Osteocyte (in vitro differentiated cells): ENCODE results near the gene CEP85L. TPM values are rescaled to one million over a fixed set of nuclear protein-coding genes. Genes with fewer than 3 reads are reported as not detected.

Experiments used
- DNase-seq: peaks from one replicate; pipeline ENCODE4 v3.0.0; 2021; ENCODE audit warnings: mixed read lengths; ENCODE audit not compliant: unreplicated experiment; ENCODE audit errors: extremely low spot score
- H3K27ac Mint-ChIP-seq: one replicate; pipeline ENCODE4 v1.8.0; 2021; ENCODE audit warnings: mild to moderate bottlenecking, mixed read lengths; ENCODE audit not compliant: unreplicated experiment
- H3K27me3 Mint-ChIP-seq: one replicate; pipeline ENCODE4 v1.8.0; 2021; ENCODE audit warnings: mixed read lengths; ENCODE audit not compliant: unreplicated experiment
- H3K36me3 Mint-ChIP-seq: one replicate; pipeline ENCODE4 v1.8.0; 2021; ENCODE audit warnings: mixed read lengths; ENCODE audit not compliant: unreplicated experiment
- H3K4me1 Mint-ChIP-seq: one replicate; pipeline ENCODE4 v1.8.0; 2021; ENCODE audit warnings: mixed read lengths; ENCODE audit not compliant: unreplicated experiment
- H3K4me3 Mint-ChIP-seq: one replicate; pipeline ENCODE4 v1.8.0; 2021; ENCODE audit warnings: mild to moderate bottlenecking, moderate library complexity, mixed read lengths; ENCODE audit not compliant: unreplicated experiment
- H3K9me3 Mint-ChIP-seq: one replicate; pipeline ENCODE4 v1.8.0; 2021; ENCODE audit warnings: mixed read lengths; ENCODE audit not compliant: unreplicated experiment
- total RNA-seq: library from RNA; stranded (reverse); gene quantifications from 2 replicates; pipeline ENCODE4 v1.2.1, GENCODE V29; 2021
- TF ChIP-seq, protein P1 (sequence below): fragments of 200-600 bp; sonication (generic); IDR thresholded peaks from 2 replicates; pipeline ENCODE4 v1.5.0; 2021; ENCODE audit warnings: antibody characterized with exemption, mild to moderate bottlenecking, moderate library complexity

CEP85L gene
- total RNA-seq, 1 donor from 2014 or later, result 10.4 TPM

DNA sequence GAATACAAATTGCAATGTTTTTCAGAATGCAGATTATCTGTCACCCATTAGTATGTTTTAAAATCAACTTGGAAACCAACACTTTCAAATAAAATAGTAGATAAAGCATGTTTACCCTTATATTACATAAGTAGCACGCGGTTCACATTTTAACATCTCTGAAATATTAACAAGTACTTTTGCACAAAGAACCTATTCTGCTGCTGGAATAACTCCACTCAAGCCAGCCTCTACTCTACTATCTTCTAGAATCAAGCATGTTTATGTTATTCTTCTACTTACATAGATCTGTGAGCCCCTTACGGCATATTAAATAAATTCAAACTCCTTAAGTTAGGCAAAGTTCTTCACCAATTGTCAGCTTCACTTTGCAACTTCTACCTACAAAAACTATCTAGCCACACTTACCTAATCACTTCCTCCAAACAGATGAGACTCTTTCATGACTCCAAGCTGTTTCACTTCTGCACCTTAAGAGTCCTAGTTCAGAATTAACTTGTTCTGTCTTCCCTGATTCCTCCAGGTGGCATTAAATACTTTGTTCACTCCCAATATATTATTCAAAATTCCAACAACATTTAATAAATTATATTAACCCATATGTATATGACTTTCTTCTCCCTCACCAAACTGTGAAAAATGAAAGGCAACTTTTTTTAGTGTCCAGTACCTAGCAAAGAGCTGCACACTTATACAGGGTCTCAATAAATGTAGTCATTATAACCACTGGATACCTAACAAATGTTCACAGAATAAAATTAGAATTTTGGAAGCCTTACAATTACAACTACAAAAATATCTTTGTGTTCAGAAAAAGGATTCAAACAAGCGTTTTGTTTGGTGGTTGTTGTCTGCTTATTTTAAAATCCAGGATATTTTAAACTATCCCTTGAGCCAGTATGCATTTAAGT, 12.1 kb downstream of the CEP85L start:
- H3K9me3 Mint-ChIP-seq, result no peaks in the 10 kb centered on the region
- no peak overlapping the region for H3K27ac Mint-ChIP-seq
- no peak overlapping the region for H3K4me3 Mint-ChIP-seq
- TF ChIP-seq, protein P1, sequence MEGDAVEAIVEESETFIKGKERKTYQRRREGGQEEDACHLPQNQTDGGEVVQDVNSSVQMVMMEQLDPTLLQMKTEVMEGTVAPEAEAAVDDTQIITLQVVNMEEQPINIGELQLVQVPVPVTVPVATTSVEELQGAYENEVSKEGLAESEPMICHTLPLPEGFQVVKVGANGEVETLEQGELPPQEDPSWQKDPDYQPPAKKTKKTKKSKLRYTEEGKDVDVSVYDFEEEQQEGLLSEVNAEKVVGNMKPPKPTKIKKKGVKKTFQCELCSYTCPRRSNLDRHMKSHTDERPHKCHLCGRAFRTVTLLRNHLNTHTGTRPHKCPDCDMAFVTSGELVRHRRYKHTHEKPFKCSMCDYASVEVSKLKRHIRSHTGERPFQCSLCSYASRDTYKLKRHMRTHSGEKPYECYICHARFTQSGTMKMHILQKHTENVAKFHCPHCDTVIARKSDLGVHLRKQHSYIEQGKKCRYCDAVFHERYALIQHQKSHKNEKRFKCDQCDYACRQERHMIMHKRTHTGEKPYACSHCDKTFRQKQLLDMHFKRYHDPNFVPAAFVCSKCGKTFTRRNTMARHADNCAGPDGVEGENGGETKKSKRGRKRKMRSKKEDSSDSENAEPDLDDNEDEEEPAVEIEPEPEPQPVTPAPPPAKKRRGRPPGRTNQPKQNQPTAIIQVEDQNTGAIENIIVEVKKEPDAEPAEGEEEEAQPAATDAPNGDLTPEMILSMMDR, result no peak
- DNase-seq, result no peak
- H3K36me3 Mint-ChIP-seq, result no peaks in the 10 kb centered on the region
- no peaks in the 10 kb centered on the region for H3K4me1 Mint-ChIP-seq
- H3K27me3 Mint-ChIP-seq, result no peaks in the 10 kb centered on the region

DNA sequence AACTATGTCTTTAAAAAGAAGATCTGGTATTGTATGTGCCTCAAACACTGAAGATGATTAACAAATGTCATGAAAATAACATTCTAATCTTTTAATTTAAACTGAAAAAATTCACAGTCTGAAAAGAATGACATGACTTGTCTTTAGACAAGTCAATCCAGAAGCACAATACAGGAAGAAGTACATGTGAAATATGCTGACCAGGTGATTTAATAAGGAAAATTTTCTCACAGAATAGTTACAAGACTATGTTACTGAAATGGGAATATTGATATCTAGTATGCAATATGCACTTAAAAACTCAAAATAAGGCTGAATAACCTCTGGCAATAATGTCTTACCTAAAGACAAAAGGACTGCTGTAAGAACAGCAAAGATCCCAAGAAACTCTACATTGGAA, 13.1 kb downstream of the CEP85L start:
- H3K36me3 Mint-ChIP-seq, result no peaks in the 10 kb centered on the region
- no peaks in the 10 kb centered on the region for H3K27me3 Mint-ChIP-seq
- H3K27ac Mint-ChIP-seq, result no peak overlapping the region
- no peaks in the 10 kb centered on the region for H3K4me1 Mint-ChIP-seq
- no peak for DNase-seq
- H3K9me3 Mint-ChIP-seq, result no peaks in the 10 kb centered on the region
- TF ChIP-seq, protein P1, result no peak
- H3K4me3 Mint-ChIP-seq, result no peak overlapping the region

DNA sequence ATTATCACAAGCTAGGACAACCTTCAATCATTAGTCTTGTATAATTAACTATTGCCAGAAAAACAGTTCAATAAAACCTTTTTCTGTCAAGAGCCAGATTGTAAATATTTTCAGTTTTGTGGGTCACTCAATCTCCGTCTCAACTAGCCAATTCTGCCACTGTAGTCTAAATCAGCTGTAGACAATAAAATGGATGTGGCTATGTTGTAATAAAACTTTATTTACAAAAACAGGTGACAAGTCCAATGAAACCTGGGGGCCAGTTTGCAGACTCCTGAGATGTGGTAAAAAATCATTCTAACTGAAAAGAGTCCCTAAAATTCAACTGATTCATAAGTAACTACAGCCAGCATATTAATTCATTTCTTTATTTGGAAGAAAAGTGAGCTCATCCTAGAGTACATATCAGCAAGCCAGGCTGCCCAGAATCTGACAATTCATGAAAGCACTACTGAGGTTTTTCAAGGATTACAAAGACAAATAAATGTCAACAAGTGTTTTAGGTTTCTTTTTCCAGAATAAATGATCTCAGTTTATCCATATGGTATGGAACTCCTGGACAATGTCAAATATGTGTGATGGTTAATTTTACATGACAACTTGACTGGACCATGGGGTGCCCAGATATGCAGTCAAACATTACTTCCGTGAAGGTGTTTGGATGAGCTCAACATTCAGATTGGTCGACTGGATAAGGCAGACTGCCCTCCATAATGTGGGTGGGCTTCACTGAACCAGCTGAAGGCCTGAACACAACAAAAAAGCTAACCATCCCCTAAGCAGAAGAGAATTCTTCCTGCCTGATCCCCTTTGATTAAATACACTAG, 15.3 kb downstream of the CEP85L start:
- DNase-seq, result no peak
- TF ChIP-seq, protein P1, result no peak
- no peaks in the 10 kb centered on the region for H3K36me3 Mint-ChIP-seq
- no peaks in the 10 kb centered on the region for H3K4me1 Mint-ChIP-seq
- no peak overlapping the region for H3K4me3 Mint-ChIP-seq
- no peaks in the 10 kb centered on the region for H3K27me3 Mint-ChIP-seq
- no peak overlapping the region for H3K27ac Mint-ChIP-seq
- no peaks in the 10 kb centered on the region for H3K9me3 Mint-ChIP-seq

DNA sequence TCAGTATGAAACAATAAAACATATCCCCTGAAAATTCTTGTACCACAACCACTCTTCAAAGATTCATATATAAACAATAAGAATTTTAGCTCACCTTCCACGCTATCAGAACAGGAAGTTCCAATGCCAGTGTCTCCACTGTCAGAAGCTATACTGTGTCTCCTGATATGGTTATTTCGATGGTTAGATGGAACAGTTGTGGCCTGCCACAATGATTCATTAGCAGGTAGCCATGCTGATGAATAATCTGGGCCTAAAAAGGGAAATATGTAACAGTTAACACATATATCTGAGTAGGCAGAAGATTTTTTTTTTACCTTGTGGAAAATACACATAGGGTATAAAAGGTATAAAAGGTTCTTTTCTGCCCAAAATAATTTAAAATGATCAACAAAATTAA, 19.0 kb downstream of the CEP85L start:
- TF ChIP-seq, protein P1, result no peak
- peaks cover 10% of the 10 kb centered on the region for H3K36me3 Mint-ChIP-seq
- H3K4me1 Mint-ChIP-seq, result no peaks in the 10 kb centered on the region
- H3K9me3 Mint-ChIP-seq, result no peaks in the 10 kb centered on the region
- H3K27me3 Mint-ChIP-seq, result no peaks in the 10 kb centered on the region
- no peak overlapping the region for H3K27ac Mint-ChIP-seq
- no peak for DNase-seq
- no peak overlapping the region for H3K4me3 Mint-ChIP-seq

DNA sequence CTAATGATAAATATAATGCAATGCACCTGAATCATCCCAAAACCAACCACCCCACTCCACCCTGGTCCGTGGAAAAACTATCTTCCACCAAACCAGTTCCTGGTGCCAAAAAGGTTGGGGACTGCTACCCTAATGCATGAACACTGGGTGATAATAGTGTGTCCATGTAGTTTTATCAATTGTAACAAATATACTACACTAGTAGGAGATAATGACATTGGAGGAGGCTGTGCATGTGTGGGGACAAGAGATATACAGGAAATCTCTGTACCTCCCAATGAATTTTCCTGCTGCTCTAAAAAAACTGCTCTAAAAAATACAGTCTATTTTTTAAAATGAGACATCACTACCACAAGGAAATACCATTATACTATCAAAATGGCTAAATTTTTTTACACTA, 20.5 kb downstream of the CEP85L start:
- peaks cover 10% of the 10 kb centered on the region for H3K36me3 Mint-ChIP-seq
- H3K4me1 Mint-ChIP-seq, result no peaks in the 10 kb centered on the region
- no peak overlapping the region for H3K4me3 Mint-ChIP-seq
- H3K9me3 Mint-ChIP-seq, result no peaks in the 10 kb centered on the region
- TF ChIP-seq, protein P1, result no peak
- no peaks in the 10 kb centered on the region for H3K27me3 Mint-ChIP-seq
- no peak for DNase-seq
- no peak overlapping the region for H3K27ac Mint-ChIP-seq
